Measurements from ENCODE around the gene TMEM88. TPM values are rescaled to one million over a fixed set of nuclear protein-coding genes. Genes with fewer than 3 reads are reported as not detected.
"Not testable (repeated sequence)": the region's sequence is repeated elsewhere in the genome, so short reads cannot be mapped to it uniquely, and the experiment has no call there.

The TMEM88 gene
- total RNA-seq, 1 experiment from 2014 or later, result 2.8 TPM

GRCh38 chr17:7864384-7864783 lies 9.5 kb downstream of the TMEM88 start:
- H3K9ac ChIP-seq (ENCODE audit: low read length); intact Hi-C loops (cut with micrococcal nuclease); H3K27me3 ChIP-seq (ENCODE audit: insufficient read depth, low read length); H4K20me1 ChIP-seq (ENCODE audit: insufficient read depth); H3K9me2 ChIP-seq (ENCODE audit: insufficient read depth); BruUV-seq (replicated peaks); DNase-seq (ENCODE audit: low read depth, low spot score); H3K27ac ChIP-seq (ENCODE audit: low read depth, low read length); H3K9me3 ChIP-seq (ENCODE audit: control insufficient read depth in 1 of 2, insufficient read depth in 1 of 2, low read depth in 1 of 2, low read length in 2 of 2); H2AFZ ChIP-seq (ENCODE audit: low read depth, low read length, poor library complexity, severe bottlenecking); H3K4me3 ChIP-seq (replicated peaks in 1 of 2; ENCODE audit: low read depth in 1 of 2, low read length in 2 of 2): not testable (repeated sequence)
- ATAC-seq, result peak; percentile 55
- RAD21 ChIA-PET (ENCODE audit: low non-redundant PET in 1 of 2, low total read pairs in 2 of 2, uncharacterized antibody in 2 of 2, unreplicated experiment in 2 of 2), result interaction anchor here (0.5 to 0.9 kb wide), 2 partner anchors 124 to 176 kb away, joined by 3 to 5 read pairs; no protein-coding TSS in a partner anchor
- peaks cover 3 to 15% of the 10 kb centered on the region in 2 experiments for H3K4me1 ChIP-seq (ENCODE audit: control insufficient read depth in 1 of 2, insufficient read depth in 2 of 2, low read length in 2 of 2)
- peaks cover 8 to 27% of the 10 kb centered on the region in 2 experiments; a peak in 3 of 4 replicates for H3K36me3 ChIP-seq (ENCODE audit: control insufficient read depth in 1 of 2, insufficient read depth in 2 of 2, low read length in 2 of 2)
- peaks cover 17% of the 10 kb centered on the region for H3K79me2 ChIP-seq (ENCODE audit: insufficient read depth, low read length)
- CTCF ChIA-PET, result interaction anchor here (1.0 to 4.0 kb wide), 3 partner anchors 13 to 176 kb away, joined by 3 to 31 read pairs (median 4); no protein-coding TSS in a partner anchor
- TF ChIP-seq, protein P1, sequence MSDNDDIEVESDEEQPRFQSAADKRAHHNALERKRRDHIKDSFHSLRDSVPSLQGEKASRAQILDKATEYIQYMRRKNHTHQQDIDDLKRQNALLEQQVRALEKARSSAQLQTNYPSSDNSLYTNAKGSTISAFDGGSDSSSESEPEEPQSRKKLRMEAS (IDR thresholded peaks at IDR 0.05), result 0 out of 2 replicates have a peak, but pooled peaks have one; percentile 19
- peak; percentile 10; the same call in 1 of the 2 replicates for TF ChIP-seq JUND (IDR thresholded peaks at IDR 0.05)
- POLR2A ChIA-PET, result interaction anchor here (1.0 kb wide), 1 partner anchor 124 kb away, joined by 3 read pairs; no protein-coding TSS in a partner anchor
- H3K4me2 ChIP-seq (ENCODE audit: low read length), result peak overlapping the region; percentile 17; the same call in 1 of the 2 replicates

GRCh38 chr17:7864995-7865650 lies 10.3 kb downstream of the TMEM88 start:
- peaks cover 8 to 20% of the 10 kb centered on the region in 2 experiments; a peak in 3 of 4 replicates for H3K36me3 ChIP-seq (ENCODE audit: control insufficient read depth in 1 of 2, insufficient read depth in 2 of 2, low read length in 2 of 2)
- BruUV-seq (replicated peaks), result no TSS peak
- ChIA-PET POLR2A (interaction anchor here (0.6 kb wide), 1 partner anchor 10 kb away, joined by 4 read pairs; no protein-coding TSS in a partner anchor), RAD21 (ENCODE audit: low non-redundant PET in 1 of 2, low total read pairs in 2 of 2, uncharacterized antibody in 2 of 2, unreplicated experiment in 2 of 2) (no interaction called here), CTCF (interaction anchor here (4.0 kb wide), 1 partner anchor 175 kb away, joined by 31 read pairs; no protein-coding TSS in a partner anchor)
- peak; percentile 30; the same call in 1 of the 2 replicates for ATAC-seq
- H4K20me1 ChIP-seq (ENCODE audit: insufficient read depth), result no peaks in the 10 kb centered on the region
- no peak overlapping the region for H3K9ac ChIP-seq (ENCODE audit: low read length)
- DNase-seq (ENCODE audit: low read depth, low spot score), result no peak
- H3K27ac ChIP-seq (ENCODE audit: low read depth, low read length), result no peak overlapping the region
- no peak overlapping the region for H3K4me2 ChIP-seq (ENCODE audit: low read length)
- no peak overlapping the region for H3K4me3 ChIP-seq (replicated peaks in 1 of 2; ENCODE audit: low read depth in 1 of 2, low read length in 2 of 2)
- no peak overlapping the region for H2AFZ ChIP-seq (ENCODE audit: low read depth, low read length, poor library complexity, severe bottlenecking)
- peaks cover 12% of the 10 kb centered on the region; the same call in 1 of the 2 replicates for H3K79me2 ChIP-seq (ENCODE audit: insufficient read depth, low read length)
- intact Hi-C loops (cut with micrococcal nuclease), result no loop called here
- peaks cover 3 to 14% of the 10 kb centered on the region in 2 experiments; a peak in 3 of 4 replicates for H3K4me1 ChIP-seq (ENCODE audit: control insufficient read depth in 1 of 2, insufficient read depth in 2 of 2, low read length in 2 of 2)
- H3K9me2 ChIP-seq (ENCODE audit: insufficient read depth), result no peaks in the 10 kb centered on the region
- H3K9me3 ChIP-seq (ENCODE audit: control insufficient read depth in 1 of 2, insufficient read depth in 1 of 2, low read depth in 1 of 2, low read length in 2 of 2), result peaks cover 0 to 9% of the 10 kb centered on the region in 2 experiments; a peak in 1 of 4 replicates
- H3K27me3 ChIP-seq (ENCODE audit: insufficient read depth, low read length), result no peaks in the 10 kb centered on the region
- TF ChIP-seq SP1 (IDR thresholded peaks at IDR 0.05; ENCODE audit: low read depth) (no peak), ELF1 (IDR thresholded peaks at IDR 0.05; ENCODE audit: borderline replicate concordance, low read depth) (no peak), ZNF274 (IDR thresholded peaks at IDR 0.05; ENCODE audit: low read depth, low read length) (no peak), ATF3 (IDR thresholded peaks at IDR 0.05) (no peak), POLR2AphosphoS5 (IDR thresholded peaks at IDR 0.05; ENCODE audit: low read depth, low read length) (no peak), POLR2A (IDR thresholded peaks at IDR 0.05; ENCODE audit: borderline replicate concordance, extremely low read depth, insufficient read depth, insufficient read length) (no peak), YY1 (IDR thresholded peaks at IDR 0.05; ENCODE audit: extremely low read depth, insufficient replicate concordance, low read depth, low read length) (no peak), TCF7L2 (IDR thresholded peaks at IDR 0.05; ENCODE audit: borderline replicate concordance, extremely low read depth, insufficient read depth, insufficient read length) (no peak), EZH2phosphoT487 (IDR thresholded peaks at IDR 0.05; ENCODE audit: borderline replicate concordance) (no peak), FOSL1 (IDR thresholded peaks at IDR 0.05; ENCODE audit: low read depth) (no peak)
- TF ChIP-seq, protein P1 (IDR thresholded peaks at IDR 0.05), result no peak
- TF ChIP-seq, protein P2, sequence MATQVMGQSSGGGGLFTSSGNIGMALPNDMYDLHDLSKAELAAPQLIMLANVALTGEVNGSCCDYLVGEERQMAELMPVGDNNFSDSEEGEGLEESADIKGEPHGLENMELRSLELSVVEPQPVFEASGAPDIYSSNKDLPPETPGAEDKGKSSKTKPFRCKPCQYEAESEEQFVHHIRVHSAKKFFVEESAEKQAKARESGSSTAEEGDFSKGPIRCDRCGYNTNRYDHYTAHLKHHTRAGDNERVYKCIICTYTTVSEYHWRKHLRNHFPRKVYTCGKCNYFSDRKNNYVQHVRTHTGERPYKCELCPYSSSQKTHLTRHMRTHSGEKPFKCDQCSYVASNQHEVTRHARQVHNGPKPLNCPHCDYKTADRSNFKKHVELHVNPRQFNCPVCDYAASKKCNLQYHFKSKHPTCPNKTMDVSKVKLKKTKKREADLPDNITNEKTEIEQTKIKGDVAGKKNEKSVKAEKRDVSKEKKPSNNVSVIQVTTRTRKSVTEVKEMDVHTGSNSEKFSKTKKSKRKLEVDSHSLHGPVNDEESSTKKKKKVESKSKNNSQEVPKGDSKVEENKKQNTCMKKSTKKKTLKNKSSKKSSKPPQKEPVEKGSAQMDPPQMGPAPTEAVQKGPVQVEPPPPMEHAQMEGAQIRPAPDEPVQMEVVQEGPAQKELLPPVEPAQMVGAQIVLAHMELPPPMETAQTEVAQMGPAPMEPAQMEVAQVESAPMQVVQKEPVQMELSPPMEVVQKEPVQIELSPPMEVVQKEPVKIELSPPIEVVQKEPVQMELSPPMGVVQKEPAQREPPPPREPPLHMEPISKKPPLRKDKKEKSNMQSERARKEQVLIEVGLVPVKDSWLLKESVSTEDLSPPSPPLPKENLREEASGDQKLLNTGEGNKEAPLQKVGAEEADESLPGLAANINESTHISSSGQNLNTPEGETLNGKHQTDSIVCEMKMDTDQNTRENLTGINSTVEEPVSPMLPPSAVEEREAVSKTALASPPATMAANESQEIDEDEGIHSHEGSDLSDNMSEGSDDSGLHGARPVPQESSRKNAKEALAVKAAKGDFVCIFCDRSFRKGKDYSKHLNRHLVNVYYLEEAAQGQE (IDR thresholded peaks at IDR 0.05; ENCODE audit: low read depth), result no peak

Measured in HCT116 (cell line).